Endothelial cell of umbilical vein (primary cell): ENCODE data around the gene BCL2A1. TPM values are rescaled to one million over a fixed set of nuclear protein-coding genes. Genes with fewer than 3 reads are reported as not detected.

ENCODE experiments used
- BruUV-seq: library from RNA; stranded (reverse); fragments of 400-500 nt; replicated peaks from 2 replicates; lab custom pipeline; 2021; lab: Mats Ljungman, UMichigan
- CTCF ChIA-PET: fragments of 300-600, 350-600 bp; sonication (Branson Sonifier 250); formaldehyde crosslinking; loops from one replicate; lab custom pipeline; 2021; ENCODE audit warnings: antibody characterized with exemption, inconsistent platforms; lab: Charles Lee
- POLR2A ChIA-PET: fragments of 300-600, 350-600 bp; sonication (Branson Sonifier 250); formaldehyde crosslinking; loops from one replicate; lab custom pipeline; 2021; ENCODE audit warnings: antibody characterized with exemption, inconsistent platforms; lab: Charles Lee
- DNase-seq: peaks from one replicate; pipeline ENCODE4 v3.0.0-alpha.2; 2011; ENCODE audit warnings: low read depth, low spot score
- FAIRE-seq: peaks from 2 replicates; lab custom pipeline; 2011; peaks lifted over from hg19 to GRCh38; lab: Jason Lieb, UNC
- H2AFZ ChIP-seq: 2 replicates; pipeline ENCODE4 v1.6.0; 2012; ENCODE audit warnings: low read depth, low read length, control low read depth, inconsistent platforms
- H3K27ac ChIP-seq: 2 replicates; pipeline ENCODE4 v1.5.1; 2011; ENCODE audit warnings: low read depth, mild to moderate bottlenecking, control low read depth, low read length, moderate library complexity; ENCODE audit not compliant: insufficient read depth
- H3K27me3 ChIP-seq, 2 experiments: 2 replicates each; pipeline versions ENCODE4 v1.6.0 to v1.6.1; 2011; ENCODE audit warnings: low read length in 2 of 2, mixed read lengths in 1 of 2; ENCODE audit not compliant: control insufficient read depth in 2 of 2, insufficient read depth in 2 of 2
- H3K36me3 ChIP-seq, 2 experiments: 2 replicates in 1 of 2; 3 replicates in 1 of 2; pipeline ENCODE4 v1.5.1; 2011; ENCODE audit warnings: low read length in 2 of 2, mild to moderate bottlenecking in 1 of 2, moderate library complexity in 1 of 2; ENCODE audit not compliant: control insufficient read depth in 2 of 2, insufficient read depth in 2 of 2; ENCODE audit errors: extremely low read depth in 1 of 2
- H3K4me1 ChIP-seq: 3 replicates; pipeline ENCODE4 v1.5.1; 2011; ENCODE audit warnings: mild to moderate bottlenecking, low read length; ENCODE audit not compliant: control insufficient read depth, insufficient read depth; ENCODE audit errors: extremely low read depth
- H3K4me2 ChIP-seq: 2 replicates; pipeline ENCODE4 v1.6.1; 2011; ENCODE audit warnings: low read length, control low read depth, mixed read lengths; ENCODE audit not compliant: insufficient read depth
- H3K4me3 ChIP-seq, 3 experiments: fragments of 200-600 bp in 1 of 3; sonication (generic), shearing (Covaris generic) in 1 of 3; replicated peaks in 1 of 3; 2 replicates each; pipeline ENCODE4 v1.5.1; 2011 to 2016; ENCODE audit warnings: control low read depth in 3 of 3, low read length in 3 of 3, mild to moderate bottlenecking in 2 of 3, inconsistent platforms in 1 of 3, low read depth in 1 of 3, moderate library complexity in 1 of 3; ENCODE audit not compliant: insufficient read depth in 1 of 3
- H3K79me2 ChIP-seq: 2 replicates; pipeline ENCODE4 v1.6.0; 2012; ENCODE audit warnings: low read length, inconsistent platforms; ENCODE audit not compliant: control insufficient read depth, insufficient read depth
- H3K9ac ChIP-seq: replicated peaks from 2 replicates; pipeline ENCODE3; 2011; ENCODE audit warnings: low read length, control low read depth; ENCODE audit not compliant: insufficient read depth; ENCODE audit errors: extremely low read depth
- H3K9me1 ChIP-seq: replicated peaks from 3 replicates; pipeline ENCODE4 v1.6.0; 2011; ENCODE audit warnings: mild to moderate bottlenecking, low read length; ENCODE audit not compliant: control insufficient read depth, insufficient read depth; ENCODE audit errors: extremely low read depth
- H3K9me3 ChIP-seq: replicated peaks from 2 replicates; pipeline ENCODE4 v1.5.1; 2012; ENCODE audit warnings: low read length, inconsistent platforms; ENCODE audit not compliant: control insufficient read depth, insufficient read depth
- H4K20me1 ChIP-seq: replicated peaks from 2 replicates; pipeline ENCODE3; 2011; ENCODE audit warnings: mild to moderate bottlenecking, low read length; ENCODE audit not compliant: control insufficient read depth, insufficient read depth; ENCODE audit errors: extremely low read depth
- CTCF ChIP-seq, 2 donors: IDR thresholded peaks; 1 replicate in 1 of 2; 2 replicates in 1 of 2; pipeline ENCODE4 v1.5.1; 2011; ENCODE audit warnings: low read length in 2 of 2, mild to moderate bottlenecking in 2 of 2, moderate library complexity in 2 of 2, control low read depth in 1 of 2, inconsistent platforms in 1 of 2, low read depth in 1 of 2; ENCODE audit not compliant: insufficient read depth in 1 of 2; ENCODE audit errors: extremely low read depth in 1 of 2
- FOS ChIP-seq: IDR thresholded peaks from 2 replicates; pipeline ENCODE4 v1.6.1; 2011; ENCODE audit warnings: mild to moderate bottlenecking, low read length, moderate library complexity, borderline replicate concordance; ENCODE audit not compliant: insufficient read depth
- GATA2 ChIP-seq: IDR thresholded peaks from 2 replicates; pipeline ENCODE4 v1.7.0; 2011; ENCODE audit warnings: low read depth, mild to moderate bottlenecking, moderate library complexity, mixed read lengths, low read length; ENCODE audit not compliant: insufficient read length, insufficient read depth
- JUN ChIP-seq: IDR thresholded peaks from 2 replicates; pipeline ENCODE4 v1.6.1; 2011; ENCODE audit warnings: borderline replicate concordance, low read depth; ENCODE audit not compliant: insufficient read length, insufficient read depth
- MAX ChIP-seq: IDR thresholded peaks from 2 replicates; pipeline ENCODE4 v1.6.1; 2011; ENCODE audit not compliant: insufficient read depth, insufficient read length
- MYC ChIP-seq: IDR thresholded peaks from one replicate; pipeline ENCODE4 v1.6.1; 2011; ENCODE audit warnings: mild to moderate bottlenecking, low read depth, low read length
- POLR2A ChIP-seq: IDR thresholded peaks from 2 replicates; pipeline ENCODE4 v1.6.1; 2012; ENCODE audit warnings: low read depth, mild to moderate bottlenecking, control low read depth, low read length
- dilution Hi-C: fragments of 300-500 bp; cut with MboI; formaldehyde crosslinking; loops from one replicate; pipeline ENCODE4 v1.15.0; 2019; ENCODE audit warnings: low sequenced_read_pairs; ENCODE audit not compliant: extremely low pct_ligation_motif_present
- intact Hi-C: fragments of 100-400 bp; cut with micrococcal nuclease; formaldehyde crosslinking; loops from one replicate; pipeline ENCODE4 v1.10.0; 2022
- polyA plus RNA-seq, 4 experiments: library from polyadenylated mRNA; depleted of rRNA in 3 of 4; stranded (reverse) in 3 of 4; unstranded in 1 of 4; fragments of >200 nt; gene quantifications; 2 replicates each; pipeline versions ENCODE4 v1.2.1 to v1.2.3, GENCODE V29; 2011 to 2012; ENCODE audit warnings: missing spikeins in 1 of 4
- total RNA-seq: library from RNA; stranded (reverse); gene quantifications from 2 replicates; pipeline ENCODE4 v1.2.3, GENCODE V29; 2021

Gene BCL2A1
- total and polyA plus RNA-seq, 2 donors (not counting 3 experiments of a cell fraction or from before 2014, with no cell fraction given): not detected

DNA sequence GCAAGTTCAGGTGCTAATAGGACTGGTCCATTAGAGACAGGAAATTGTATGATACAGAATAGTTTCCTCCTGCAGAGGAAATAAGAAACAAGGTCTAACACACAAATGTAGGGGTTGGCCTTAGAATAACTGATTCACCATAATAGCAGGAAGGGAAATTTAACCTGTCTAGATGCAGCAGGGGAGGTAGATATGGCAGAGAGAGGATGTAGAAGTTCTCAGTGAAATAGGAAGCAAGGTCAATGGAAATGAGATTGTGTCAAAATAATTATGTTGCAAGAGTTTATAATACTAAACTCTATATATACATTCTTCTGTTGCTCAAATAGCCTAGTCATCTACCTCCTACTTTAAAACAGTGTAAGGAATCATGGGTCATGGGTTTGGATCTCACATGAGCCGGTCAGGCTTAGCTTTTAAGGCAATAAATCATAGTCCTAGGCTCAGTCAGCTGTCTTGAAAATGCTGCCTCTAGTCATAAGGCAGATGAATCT is 17.0 kb downstream of the BCL2A1 start:
- Histone ChIP-seq H3K4me2 (no peak overlapping the region), H4K20me1 (no peaks in the 10 kb centered on the region), H3K36me3 (no peaks in the 10 kb centered on the region), H3K27ac (no peak overlapping the region), H3K79me2 (no peaks in the 10 kb centered on the region), H3K9ac (no peak overlapping the region), H3K4me1 (no peaks in the 10 kb centered on the region), H3K9me3 (no peaks in the 10 kb centered on the region), H3K27me3 (no peaks in the 10 kb centered on the region), H2AFZ (no peak overlapping the region), H3K4me3 (no peak overlapping the region), H3K9me1 (no peaks in the 10 kb centered on the region)
- ChIA-PET CTCF (no interaction called here), POLR2A (no interaction called here)
- no peak for TF ChIP-seq MYC
- no peak for TF ChIP-seq FOS
- no peak for TF ChIP-seq CTCF (IDR thresholded peaks at IDR 0.05; ENCODE audit: extremely low read depth in 1 of 2, insufficient read depth in 1 of 2, low read depth in 1 of 2, low read length in 2 of 2)
- TF ChIP-seq JUN: no peak
- no peak for TF ChIP-seq GATA2
- TF ChIP-seq POLR2A: no peak
- no peak for TF ChIP-seq MAX
- FAIRE-seq (no peak), DNase-seq (no peak)
- intact Hi-C loops: no loop called here
- no TSS peak for BruUV-seq
- dilution Hi-C loops: no loop called here
